Posterior vena cava (tissue), 2 donors: ENCODE results near the gene EPG5. TPM values are rescaled to one million over a fixed set of nuclear protein-coding genes. Genes with fewer than 3 reads are reported as not detected.
"Not testable (repeated sequence)": the region's sequence is repeated elsewhere in the genome, so short reads cannot be mapped to it uniquely, and the experiment has no call there.

Source experiments
- DNase-seq: peaks from one replicate; pipeline ENCODE4 v3.0.0-alpha.2; 2020; ENCODE audit warnings: low spot score
- intact Hi-C, 2 donors: fragments of 100-400 bp; cut with DNase I; formaldehyde crosslinking; loops; one replicate each; pipeline versions ENCODE4 v1.14.1 to v1.14.2; 2022 to 2023
- total RNA-seq, 2 donors: library from RNA; stranded (reverse); fragmentation: NEBNext Ultra II Directional; extraction: Animal tissue kit (Norgen Biotek cat#: 25700); gene quantifications; one replicate each; pipeline ENCODE4 v1.2.1, GENCODE V29; 2021
- donor health status: DM: yes; HTN: yes; CAD: no.
- donor health status: DM: yes; HTN: yes; CAD: no.

The EPG5 gene
- total RNA-seq, 2 donors from 2014 or later = 20.1 to 20.2 TPM

DNA sequence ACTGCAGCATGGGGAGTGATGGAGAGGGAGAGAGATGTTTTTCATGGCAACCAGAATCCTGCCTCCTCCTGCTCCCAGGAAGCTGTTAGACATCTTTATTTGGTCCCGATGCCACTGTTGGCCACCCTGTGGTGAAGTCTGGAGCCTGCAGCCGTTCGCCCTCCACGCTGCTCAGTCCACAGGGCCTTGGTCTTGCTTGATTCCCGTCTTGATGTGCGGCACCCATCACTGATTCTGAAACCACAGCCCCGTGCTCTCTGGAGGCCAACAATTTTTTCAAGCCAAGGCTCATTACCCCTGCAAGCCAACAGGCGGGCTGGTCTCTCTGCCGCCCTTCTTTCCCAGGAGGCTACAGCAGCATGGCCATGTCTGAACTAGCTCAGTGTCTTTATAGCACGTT, 117.1 kb downstream of the EPG5 start:
- intact Hi-C loops = no loop called here
- no peak for DNase-seq

DNA sequence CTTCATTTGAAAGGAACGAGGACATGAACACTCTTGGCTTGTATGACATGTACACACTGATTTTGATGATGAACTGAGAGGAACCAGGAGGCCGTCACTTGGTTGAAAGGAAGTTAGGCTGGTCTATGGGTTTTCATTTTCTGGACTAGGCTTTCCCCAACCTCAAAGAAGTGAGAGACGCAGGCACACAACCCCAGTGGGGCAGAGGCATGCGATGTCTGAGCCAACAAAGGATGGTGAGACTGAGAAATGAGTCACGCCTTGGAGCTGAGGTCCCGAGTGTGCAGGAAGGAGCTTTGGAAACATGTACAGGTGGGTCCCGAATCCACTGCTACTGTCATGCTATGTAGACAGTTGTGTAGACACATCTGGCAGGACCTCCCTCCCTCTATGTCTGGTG, 117.6 kb downstream of the EPG5 start:
- no peak for DNase-seq
- intact Hi-C loops = no loop called here

DNA sequence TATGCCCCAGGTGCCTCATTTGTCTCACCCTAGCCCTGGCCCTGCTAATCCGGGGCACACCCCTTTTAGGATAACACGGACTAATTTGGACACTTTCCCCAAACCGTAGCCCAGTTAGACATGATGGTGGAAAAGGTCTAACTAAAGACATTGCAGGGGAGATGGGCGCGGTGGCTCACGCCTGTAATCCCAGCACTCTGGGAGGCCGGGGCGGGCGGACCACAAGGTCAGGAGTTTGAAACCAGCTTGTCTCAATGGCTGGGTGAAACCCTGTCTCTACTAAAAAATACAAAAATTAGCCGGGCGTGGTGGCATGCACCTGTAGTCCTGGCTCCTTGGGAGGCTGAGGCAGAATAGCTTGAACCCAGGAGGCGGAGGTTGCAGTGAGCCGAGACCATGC, 118.5 kb downstream of the EPG5 start:
- intact Hi-C loops, DNase-seq: not testable (repeated sequence)

DNA sequence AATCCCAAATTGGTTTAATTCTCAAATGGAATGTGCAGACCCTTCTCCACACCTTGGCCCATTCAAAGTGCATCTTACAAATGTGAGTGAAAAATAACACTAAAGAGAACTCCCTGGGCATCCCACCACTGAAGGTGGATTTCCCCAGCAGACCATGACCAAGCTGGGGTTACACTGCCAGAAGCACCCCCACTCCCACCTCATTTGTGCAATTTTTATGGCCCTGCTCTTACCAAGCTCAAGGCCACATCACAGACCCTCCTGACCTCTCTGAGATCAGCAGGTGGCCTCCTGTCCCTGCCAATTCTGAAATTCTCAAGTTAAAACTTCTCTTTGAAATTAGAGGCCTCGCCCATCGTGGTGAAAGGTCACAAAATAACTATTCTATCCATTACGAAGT, 120.0 kb downstream of the EPG5 start:
- intact Hi-C loops = no loop called here
- no peak for DNase-seq

DNA sequence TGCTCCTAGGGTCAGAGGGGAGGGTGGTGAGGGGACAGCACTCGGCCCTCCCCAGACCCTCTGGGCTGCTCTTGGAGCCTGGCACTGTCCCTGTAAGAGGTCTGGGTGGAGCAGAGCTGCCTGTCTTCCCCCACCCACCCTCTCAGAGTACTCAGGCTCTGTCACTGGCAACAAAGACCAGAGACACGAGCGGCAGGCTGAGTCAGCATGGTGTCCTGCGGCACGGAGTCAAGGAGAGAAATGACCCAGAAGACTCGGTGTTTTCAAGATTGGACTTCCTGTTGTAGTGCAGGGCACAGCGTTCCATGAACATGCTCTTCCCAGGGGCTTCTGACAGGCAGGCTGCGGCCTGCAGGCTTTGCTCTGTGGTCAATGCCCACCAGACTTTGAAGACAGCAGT, 121.7 kb downstream of the EPG5 start:
- intact Hi-C loops = no loop called here
- no peak for DNase-seq

DNA sequence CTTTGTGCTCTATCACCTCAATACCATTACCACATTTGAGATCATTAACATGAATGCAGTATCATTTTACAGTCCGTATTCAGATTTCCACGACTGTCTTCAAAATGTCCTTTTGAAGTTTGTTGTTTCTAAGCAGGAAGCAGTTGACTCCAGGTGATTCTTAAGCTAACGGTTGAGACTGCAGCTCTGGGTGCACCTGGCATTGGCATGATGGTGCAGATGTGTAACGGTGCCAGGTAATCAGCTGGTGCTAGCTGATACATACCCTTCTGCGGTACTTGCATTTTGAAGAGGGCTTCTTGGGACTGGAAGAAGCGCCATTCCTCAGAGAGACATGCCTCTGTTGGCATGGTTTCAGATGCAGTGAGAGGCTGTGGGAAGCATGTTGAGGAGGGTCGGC, 122.2 kb downstream of the EPG5 start:
- intact Hi-C loops = no loop called here
- DNase-seq = no peak

DNA sequence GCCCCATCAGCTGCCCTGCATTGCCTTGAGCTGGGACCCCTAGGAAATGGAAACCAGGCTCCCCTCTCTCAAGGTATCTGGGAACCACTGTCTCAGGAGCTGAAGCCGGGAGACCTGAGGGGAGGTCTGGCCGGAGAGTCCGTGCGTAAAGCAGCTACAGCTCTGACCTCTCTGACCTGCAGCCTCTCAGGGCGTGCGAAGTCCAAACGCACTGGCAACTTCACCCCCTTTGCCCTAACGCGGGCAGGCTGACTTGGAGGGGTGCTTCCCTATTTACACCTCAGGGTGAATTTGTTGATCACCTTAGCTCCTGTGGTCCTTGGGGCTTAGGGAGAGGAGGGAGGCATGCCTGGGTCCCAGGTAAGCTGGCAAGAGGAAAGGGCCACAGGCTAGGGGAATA, 124.1 kb downstream of the EPG5 start:
- intact Hi-C loops = no loop called here

DNA sequence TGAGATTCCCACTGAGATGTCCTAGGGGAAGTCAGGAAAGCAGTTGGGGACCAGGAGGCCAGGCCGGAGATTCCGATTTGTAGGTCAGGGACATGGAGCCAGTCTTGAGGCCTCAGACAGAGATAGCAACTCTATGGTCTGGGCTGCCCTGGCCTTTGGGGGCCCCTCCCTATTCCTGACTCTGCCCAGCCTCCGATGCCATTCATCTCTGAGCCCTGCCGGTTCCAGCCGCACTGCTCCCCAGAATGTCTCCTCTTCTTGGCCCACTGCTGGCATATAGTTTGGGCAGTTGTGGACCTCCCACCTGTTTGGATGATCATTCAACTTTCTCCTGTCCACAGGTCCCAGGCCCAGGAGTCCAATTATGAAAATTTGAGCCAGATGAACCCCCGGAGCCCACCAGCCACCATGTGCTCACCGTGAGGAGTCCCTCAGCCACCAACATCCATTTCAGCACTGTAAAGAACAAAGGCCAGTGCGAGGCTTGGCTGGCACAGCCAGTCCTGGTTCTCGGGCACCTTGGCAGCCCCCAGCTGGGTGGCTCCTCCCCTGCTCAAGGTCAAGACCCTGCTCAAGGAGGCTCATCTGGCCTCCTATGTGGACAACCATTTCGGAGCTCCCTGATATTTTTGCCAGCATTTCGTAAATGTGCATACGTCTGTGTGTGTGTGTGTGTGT, 125.2 kb downstream of the EPG5 start:
- no peak for DNase-seq
- intact Hi-C loops = no loop called here

More for the DNA sequence above, 124.1 kb downstream of the EPG5 start:
- no peak for DNase-seq

DNA sequence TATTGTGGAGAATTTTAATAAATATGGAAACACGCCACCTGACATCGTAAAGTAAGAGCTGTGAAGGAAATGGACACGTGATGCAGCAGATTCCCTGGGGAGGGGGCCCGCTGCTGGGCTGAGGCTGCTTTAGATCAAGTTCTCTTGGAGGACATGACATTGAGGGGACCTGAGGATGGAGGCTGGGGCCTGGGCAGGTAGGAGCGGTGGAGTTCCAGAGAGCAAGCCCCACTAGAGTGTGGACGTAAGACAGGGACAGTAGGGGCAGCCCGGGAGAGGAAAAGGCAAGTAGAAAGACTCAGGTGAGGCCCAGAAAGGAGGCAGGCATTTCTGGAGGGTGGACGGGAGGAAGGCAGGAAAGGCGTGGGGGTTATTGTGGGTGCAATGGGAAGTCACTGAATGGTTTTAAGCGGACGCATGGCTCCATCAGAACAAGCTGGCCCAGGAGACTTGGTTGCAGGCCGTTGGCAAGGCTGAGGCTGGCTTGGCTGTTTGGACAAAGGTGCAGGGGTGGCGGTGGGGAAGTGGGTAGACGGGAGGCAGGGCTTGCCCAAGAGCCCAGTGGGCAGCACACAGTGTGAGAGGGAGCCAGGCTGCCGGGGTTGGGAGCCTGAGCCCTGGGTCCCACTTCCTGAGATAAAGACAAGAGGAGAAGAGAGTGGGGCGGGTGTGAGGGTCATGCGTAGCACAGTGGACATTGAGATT, 125.9 kb downstream of the EPG5 start:
- intact Hi-C loops = no loop called here
- peak; percentile 61 for DNase-seq

DNA sequence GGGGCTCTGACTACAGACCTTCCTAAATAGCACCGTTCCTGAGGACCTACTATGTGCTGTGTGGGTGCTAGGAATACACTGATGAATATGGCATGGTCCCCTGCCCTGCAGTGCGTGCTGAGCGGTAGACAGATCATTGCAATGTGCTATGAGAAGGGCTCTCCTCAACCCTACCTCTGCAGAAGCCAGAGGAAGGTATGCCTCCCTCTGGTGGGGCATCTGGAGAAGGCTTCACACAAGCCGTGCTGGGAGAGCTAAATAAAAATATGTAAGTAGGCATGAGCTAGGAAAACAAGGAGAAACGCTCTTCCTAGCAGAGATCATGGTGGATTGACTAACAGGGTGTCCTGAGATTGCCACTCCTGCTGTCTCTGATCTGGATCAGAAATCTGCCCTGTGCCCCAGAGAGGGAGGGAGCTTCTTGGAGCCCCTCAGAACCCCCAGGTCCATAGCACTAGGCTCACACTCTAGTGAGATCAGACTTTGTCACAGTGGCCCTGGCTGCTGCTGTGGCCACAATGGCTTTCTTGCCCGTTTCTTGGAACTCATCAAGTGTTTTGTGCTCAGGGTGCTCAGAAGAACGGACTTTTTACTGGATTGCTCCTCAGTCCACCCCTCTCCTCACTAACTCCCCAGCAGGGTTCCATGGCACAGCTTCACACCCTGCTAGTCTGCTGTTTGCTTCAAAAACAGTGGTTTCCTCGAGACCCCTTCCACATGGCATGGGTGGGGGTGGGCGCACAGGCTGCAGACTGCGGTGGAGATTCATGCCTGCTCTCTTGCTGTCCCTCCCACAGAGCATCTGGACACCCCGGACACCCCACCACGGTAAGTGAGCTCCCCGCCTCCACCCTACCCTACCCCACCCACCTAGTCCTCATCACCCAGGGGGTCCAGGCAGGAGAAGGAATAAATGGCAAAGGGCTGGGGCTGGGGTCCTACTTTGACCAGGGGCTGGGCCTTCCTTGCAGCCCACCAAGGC, 127.4 kb downstream of the EPG5 start:
- DNase-seq = peak; percentile 66
- intact Hi-C loops = loop anchor here in 1 of 2 donors (10.0 kb wide), 1 partner anchor 115 kb away; the partner anchor contains the start of gene SLC14A1

DNA sequence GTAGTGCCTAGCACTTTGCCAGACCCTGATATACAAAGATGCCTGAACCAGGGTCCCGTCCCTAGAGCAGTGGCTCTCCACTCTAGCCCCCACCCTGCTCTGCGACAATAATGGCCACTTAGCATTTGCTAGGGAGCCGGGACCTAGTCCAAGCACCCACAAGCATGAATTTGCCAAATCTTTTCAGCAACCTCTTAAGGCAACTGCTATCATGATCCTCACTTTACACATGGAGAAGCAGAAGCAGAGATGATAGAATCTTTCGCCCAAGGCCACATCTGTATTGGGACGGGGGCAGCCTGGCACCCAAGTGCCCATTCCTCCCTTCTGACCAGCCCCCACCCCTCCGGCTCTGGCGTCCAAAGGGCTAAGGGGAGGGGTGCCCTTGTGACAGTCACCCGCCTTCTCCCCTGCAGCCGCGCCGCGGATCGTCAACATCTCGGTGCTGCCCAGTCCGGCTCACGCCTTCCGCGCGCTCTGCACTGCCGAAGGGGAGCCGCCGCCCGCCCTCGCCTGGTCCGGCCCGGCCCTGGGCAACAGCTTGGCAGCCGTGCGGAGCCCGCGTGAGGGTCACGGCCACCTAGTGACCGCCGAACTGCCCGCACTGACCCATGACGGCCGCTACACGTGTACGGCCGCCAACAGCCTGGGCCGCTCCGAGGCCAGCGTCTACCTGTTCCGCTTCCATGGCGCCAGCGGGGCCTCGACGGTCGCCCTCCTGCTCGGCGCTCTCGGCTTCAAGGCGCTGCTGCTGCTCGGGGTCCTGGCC, 128.6 kb downstream of the EPG5 start:
- no peak for DNase-seq
- intact Hi-C loops = loop anchor here in 1 of 2 donors (10.0 kb wide), 1 partner anchor 114 kb away; the partner anchor contains the start of gene SLC14A1

DNA sequence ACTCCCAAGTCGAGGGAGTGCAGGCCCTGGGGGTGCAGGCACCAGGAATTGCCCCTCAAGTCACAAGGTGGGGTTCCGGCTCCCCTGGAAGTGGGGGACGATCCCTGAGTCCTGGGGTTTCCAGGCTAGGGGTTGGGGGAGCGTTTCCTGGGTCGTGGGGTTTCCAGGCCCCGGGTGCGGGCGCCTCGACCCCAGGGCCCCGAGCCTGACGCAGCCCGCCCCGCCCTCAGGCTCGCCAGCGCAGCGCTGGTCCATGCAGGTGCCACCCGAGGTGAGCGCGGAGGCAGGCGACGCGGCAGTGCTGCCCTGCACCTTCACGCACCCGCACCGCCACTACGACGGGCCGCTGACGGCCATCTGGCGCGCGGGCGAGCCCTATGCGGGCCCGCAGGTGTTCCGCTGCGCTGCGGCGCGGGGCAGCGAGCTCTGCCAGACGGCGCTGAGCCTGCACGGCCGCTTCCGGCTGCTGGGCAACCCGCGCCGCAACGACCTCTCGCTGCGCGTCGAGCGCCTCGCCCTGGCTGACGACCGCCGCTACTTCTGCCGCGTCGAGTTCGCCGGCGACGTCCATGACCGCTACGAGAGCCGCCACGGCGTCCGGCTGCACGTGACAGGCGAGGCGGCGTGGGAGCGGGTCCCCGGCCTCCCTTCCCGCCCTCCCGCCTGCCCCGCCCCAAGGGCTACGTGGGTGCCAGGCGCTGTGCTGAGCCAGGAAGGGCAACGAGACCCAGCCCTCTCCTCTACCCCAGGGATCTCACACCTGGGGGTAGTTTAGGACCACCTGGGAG, 129.7 kb downstream of the EPG5 start:
- intact Hi-C loops = loop anchor here in 1 of 2 donors (10.0 kb wide), 1 partner anchor 113 kb away; the partner anchor contains the start of gene SLC14A1
- DNase-seq = no peak

DNA sequence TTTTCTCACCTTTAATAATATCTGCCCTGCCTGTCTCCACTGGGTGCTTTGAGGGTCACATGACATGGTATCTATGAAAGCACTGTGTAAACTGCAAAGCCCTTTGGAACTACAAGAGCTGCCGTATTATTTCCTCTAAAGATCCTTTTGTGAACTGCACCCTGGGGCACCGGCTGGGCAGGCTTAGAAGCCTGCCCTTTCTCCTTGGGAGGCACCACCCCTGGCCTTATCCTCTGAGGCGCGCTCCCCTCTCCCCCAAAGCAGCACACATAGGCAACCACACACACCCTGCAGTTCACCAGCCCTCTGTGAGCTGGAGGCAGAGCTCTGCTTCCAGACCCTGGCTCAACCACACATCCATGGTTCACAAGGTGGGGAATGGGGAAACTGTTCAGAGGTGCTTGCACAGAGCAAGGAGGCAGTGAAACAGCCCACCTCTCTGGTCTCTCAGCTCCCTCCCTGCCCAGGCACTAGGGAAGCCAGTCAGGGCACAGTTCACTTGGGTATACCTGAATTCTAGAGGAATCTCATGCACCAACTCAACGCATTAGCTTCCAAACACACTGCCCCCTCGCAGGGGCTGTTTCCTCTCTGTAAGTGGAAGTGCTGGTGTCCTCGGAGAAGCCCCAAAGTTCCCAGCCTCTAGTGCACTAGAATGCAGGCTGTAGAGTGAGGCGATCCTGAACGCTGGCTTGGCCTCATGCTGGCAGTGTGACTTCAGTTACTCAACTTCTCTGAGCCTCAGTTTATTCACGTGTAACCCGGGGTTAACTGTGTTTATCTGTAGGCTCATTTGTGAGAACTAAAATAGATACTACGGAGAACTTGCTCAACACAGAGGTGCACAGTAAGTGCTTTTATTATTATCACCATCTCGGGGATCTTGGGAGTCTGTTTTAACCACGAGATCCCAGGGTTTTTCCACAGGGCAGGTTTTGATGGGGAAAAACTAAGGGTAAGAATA, 130.6 kb downstream of the EPG5 start:
- no peak for DNase-seq
- intact Hi-C loops = loop anchor here in 1 of 2 donors (10.0 kb wide), 1 partner anchor 112 kb away; the partner anchor contains the start of gene SLC14A1

DNA sequence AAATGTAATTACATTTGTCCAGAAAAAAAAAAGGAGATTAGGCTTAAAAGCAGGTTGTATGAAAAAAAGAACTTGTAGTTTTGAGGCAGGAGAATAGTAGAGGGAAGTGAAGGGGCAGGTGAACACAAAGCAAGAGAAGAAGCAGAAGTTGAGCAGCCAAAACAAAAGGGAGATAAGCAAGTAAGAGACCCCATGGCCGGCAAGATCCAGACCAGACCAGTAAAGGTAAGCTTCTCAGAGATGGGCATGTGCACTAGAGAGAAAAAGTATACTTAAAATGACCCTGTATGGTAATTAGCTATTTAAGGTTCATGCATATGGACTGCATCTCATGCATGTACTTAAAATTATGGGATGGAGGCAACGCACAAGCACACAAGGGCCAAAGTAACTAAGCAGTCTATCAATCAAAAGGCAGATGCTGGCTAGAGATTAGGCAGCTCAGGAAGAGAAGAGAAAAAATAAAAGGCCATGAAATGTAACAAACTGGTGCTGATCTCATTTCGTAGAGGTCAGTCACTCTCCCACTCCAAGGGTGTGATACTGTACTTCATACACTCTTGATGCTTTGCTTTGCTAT, 132.0 kb downstream of the EPG5 start:
- intact Hi-C loops = loop anchor here in 1 of 2 donors (10.0 kb wide), 1 partner anchor 110 kb away; the partner anchor contains the start of gene SLC14A1
- DNase-seq = no peak

DNA sequence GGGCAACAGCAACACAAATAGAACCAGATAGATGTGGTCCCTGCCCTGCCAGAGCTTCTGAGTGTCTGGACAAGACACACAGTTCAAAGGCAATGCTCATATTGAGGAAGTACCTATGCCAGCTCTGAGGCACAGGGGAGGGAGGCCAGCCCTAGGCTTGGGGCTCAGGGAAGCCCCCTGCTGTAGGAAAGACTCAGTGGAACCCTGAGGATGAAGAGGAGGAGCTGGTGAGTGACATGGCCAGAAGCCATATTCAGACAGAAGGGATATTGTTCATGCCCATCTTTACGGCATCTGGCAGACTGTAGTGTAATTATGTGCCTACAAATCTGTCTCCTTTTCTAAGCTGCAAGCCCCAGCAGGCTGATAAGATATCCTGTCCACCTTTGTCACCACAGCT, 132.8 kb downstream of the EPG5 start:
- intact Hi-C loops = loop anchor here in 1 of 2 donors (10.0 kb wide), 1 partner anchor 110 kb away; the partner anchor contains the start of gene SLC14A1
- DNase-seq = no peak

DNA sequence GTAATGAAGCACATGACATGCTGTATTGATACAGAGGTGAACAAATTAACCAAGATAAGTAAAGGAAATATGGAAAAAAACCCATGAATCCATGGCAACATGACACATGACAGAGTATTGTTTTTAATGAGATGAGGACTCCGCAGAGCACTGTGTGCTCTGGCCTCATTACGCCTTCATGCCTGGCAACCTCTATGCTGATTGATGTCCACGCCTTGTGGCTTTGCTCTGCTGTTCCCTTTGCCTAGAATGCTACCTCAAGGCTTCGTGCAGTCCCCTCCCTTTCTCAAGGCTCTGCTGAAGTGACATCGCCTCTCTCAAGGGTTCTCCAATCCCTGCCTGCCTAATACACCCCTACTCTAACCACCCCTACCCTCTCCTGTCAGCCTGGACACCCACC, 133.3 kb downstream of the EPG5 start:
- DNase-seq = no peak
- intact Hi-C loops = loop anchor here in 1 of 2 donors (10.0 kb wide), 1 partner anchor 109 kb away; the partner anchor contains the start of gene SLC14A1
